Gastroesophageal sphincter (tissue), 4 donors: ENCODE results near the gene OR2AT4. TPM values are rescaled to one million over a fixed set of nuclear protein-coding genes. Genes with fewer than 3 reads are reported as not detected.

Source experiments
- ATAC-seq: fragments of 150-250 bp; one replicate; pipeline ENCODE4 v1.9.1; 2016; ENCODE audit warnings: mild to moderate bottlenecking, moderate library complexity
- H3K27ac ChIP-seq, 4 donors: fragments of 200-600 bp; sonication (generic) in 3 of 4; 1 replicate in 3 of 4; 2 replicates in 1 of 4; pipeline ENCODE4 v1.5.1; 2016 to 2019
- H3K27me3 ChIP-seq: fragments of 200-600 bp; sonication (generic); one replicate; pipeline ENCODE4 v1.5.1; 2019
- H3K36me3 ChIP-seq, 2 donors: fragments of 200-600 bp; sonication (generic); one replicate each; pipeline ENCODE4 v1.5.1; 2019; ENCODE audit warnings: control low read depth in 1 of 2
- H3K4me1 ChIP-seq, 3 donors: fragments of 200-600 bp; sonication (generic); 1 replicate in 2 of 3; 2 replicates in 1 of 3; pipeline ENCODE4 v1.5.1; 2016 to 2019; ENCODE audit warnings: control low read depth in 2 of 3
- H3K4me3 ChIP-seq, 2 donors: fragments of 200-600 bp; sonication (generic); one replicate each; pipeline ENCODE4 v1.5.1; 2019; ENCODE audit warnings: mild to moderate bottlenecking in 1 of 2, moderate library complexity in 1 of 2
- H3K9me3 ChIP-seq, 3 donors: fragments of 200-600 bp; sonication (generic); one replicate each; pipeline ENCODE4 v1.5.1; 2017 to 2019; ENCODE audit warnings: control low read depth in 2 of 3
- EP300 ChIP-seq: sonication (generic); formaldehyde crosslinking; IDR thresholded peaks from one replicate; pipeline ENCODE4 v1.6.1; 2017; ENCODE audit warnings: antibody characterized with exemption, mild to moderate bottlenecking
- POLR2A ChIP-seq, 2 donors: fragments of 450-650 bp; IDR thresholded peaks; one replicate each; pipeline ENCODE4 v1.6.1; 2017; ENCODE audit warnings: antibody characterized with exemption in 2 of 2, mild to moderate bottlenecking in 2 of 2, moderate library complexity in 1 of 2
- POLR2AphosphoS5 ChIP-seq: sonication (generic); formaldehyde crosslinking; IDR thresholded peaks from one replicate; pipeline ENCODE4 v1.6.1; 2017; ENCODE audit warnings: antibody characterized with exemption
- WGBS, 2 donors: methylation state at CpG; one replicate each; pipeline ENCODE4 v1.1.5; 2018; ENCODE audit warnings: low coverage in 1 of 2; 5-methylcytosine and 5-hydroxymethylcytosine counted together
- total RNA-seq, 4 donors: library from RNA; depleted of rRNA; stranded (reverse); fragments of >200 nt; gene quantifications; one replicate each; pipeline ENCODE4 v1.1.0, GENCODE V29; 2016
- TF ChIP-seq, protein P1 (sequence below), 4 experiments: fragments of 200-600 bp in 2 of 4; fragments of 450-650 bp in 2 of 4; sonication (generic) in 1 of 4; IDR thresholded peaks; one replicate each; pipeline ENCODE4 v1.5.1; 2017 to 2019; ENCODE audit warnings: antibody characterized with exemption in 4 of 4, mild to moderate bottlenecking in 2 of 4, moderate library complexity in 2 of 4

Gene OR2AT4
- total RNA-seq, 4 donors from 2014 or later = not detected

GRCh38 chr11:75142714-75143419 is 46.2 kb upstream of the OR2AT4 start:
- H3K4me3 ChIP-seq = no peak overlapping the region
- H3K27ac ChIP-seq = peak overlapping the region in 1 of 4 donors; percentile 42
- no peaks in the 10 kb centered on the region for H3K36me3 ChIP-seq
- peaks cover 0 to 27% (median 5%) of the 10 kb centered on the region in 3 donors for H3K4me1 ChIP-seq
- 40 to 44% methylated on average over 5 to 6 of the region's 10 CpGs for WGBS, 2 donors
- peak; percentile 85 for ATAC-seq
- peaks cover 5% of the 10 kb centered on the region for H3K27me3 ChIP-seq
- H3K9me3 ChIP-seq = no peaks in the 10 kb centered on the region
- TF ChIP-seq EP300 = no peak
- TF ChIP-seq, protein P1, sequence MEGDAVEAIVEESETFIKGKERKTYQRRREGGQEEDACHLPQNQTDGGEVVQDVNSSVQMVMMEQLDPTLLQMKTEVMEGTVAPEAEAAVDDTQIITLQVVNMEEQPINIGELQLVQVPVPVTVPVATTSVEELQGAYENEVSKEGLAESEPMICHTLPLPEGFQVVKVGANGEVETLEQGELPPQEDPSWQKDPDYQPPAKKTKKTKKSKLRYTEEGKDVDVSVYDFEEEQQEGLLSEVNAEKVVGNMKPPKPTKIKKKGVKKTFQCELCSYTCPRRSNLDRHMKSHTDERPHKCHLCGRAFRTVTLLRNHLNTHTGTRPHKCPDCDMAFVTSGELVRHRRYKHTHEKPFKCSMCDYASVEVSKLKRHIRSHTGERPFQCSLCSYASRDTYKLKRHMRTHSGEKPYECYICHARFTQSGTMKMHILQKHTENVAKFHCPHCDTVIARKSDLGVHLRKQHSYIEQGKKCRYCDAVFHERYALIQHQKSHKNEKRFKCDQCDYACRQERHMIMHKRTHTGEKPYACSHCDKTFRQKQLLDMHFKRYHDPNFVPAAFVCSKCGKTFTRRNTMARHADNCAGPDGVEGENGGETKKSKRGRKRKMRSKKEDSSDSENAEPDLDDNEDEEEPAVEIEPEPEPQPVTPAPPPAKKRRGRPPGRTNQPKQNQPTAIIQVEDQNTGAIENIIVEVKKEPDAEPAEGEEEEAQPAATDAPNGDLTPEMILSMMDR (IDR thresholded peaks at IDR 0.05) = peak in 1 of 4 experiments; percentile 7
- TF ChIP-seq POLR2AphosphoS5 = peak; percentile 33

DNA sequence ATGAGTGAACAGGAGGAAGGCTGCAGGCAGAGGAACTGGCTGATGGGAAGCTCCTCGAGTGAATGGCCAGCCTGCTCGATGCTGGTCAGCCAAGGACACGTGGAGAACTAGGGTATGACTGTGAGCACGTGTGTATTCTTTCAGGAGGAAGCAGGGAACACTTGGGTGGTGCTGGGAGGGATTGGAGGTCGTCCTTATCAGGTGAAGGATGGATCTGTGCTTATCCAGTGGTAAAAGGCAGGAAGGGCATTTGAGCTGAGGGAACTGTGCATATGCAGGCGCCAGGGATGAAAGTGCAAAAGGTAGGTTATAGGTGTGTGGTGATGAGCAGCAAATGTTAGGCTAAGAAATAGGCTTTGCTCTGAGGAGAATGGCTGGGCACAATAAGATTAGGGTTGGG is 44.5 kb upstream of the OR2AT4 start:
- WGBS, 2 donors = 36 to 53% methylated on average over 6 of the region's 6 CpGs

DNA sequence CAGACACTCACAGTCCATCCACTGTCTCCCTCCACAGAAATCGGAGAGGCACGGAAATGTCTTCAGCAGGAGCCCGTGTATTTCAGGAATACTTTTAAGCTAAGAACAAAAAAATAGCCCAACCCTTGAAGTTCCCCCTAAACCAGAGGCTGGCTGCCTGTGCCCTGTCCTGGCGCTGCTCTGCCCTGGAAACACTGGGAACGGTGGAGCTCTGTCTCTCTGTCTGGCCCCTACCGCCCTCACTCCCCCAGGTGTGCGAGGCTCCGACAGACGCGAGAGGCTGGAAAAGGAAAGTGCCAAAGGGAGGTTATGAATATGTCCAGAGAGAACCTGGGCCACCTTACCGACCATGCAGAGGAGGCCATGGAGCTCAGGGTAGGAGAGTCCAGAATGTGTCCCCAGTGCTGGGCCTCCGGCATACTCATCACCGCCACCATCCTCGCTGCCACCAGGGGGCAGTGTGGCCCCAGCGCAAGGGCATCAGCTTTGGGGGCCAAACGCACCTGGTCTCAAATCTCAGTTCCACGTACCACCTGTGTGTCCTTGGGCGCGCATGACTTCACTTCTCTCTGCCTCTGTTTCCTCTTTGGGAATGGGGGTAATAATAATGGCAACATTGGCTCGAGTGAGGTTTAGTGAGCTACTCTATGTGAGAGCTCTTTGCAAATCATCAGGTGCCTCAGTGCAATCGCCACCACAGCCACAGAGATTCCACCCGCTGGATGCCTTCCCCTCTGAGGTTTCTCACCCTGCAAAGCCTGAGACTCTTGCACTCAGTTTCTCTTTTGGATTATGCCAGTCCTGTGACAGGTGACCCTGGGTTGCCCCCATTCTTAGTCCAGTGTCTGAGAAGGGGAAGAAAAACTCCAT is 43.8 kb upstream of the OR2AT4 start:
- Histone ChIP-seq H3K27me3 (peaks cover 24% of the 10 kb centered on the region), H3K36me3 (no peaks in the 10 kb centered on the region), H3K9me3 (no peaks in the 10 kb centered on the region), H3K4me3 (no peak overlapping the region), H3K27ac (no peak overlapping the region), H3K4me1 (peaks cover 0 to 22% (median 5%) of the 10 kb centered on the region in 3 donors)
- ATAC-seq = no peak
- TF ChIP-seq EP300 = no peak
- TF ChIP-seq, protein P1 (IDR thresholded peaks at IDR 0.05) = peak; percentile 68 to 94 (median 84)
- WGBS, 2 donors = 6 to 27% methylated on average over 6 to 7 of the region's 22 CpGs

More for the DNA sequence above, 44.5 kb upstream of the OR2AT4 start:
- no peaks in the 10 kb centered on the region for H3K36me3 ChIP-seq
- no peak overlapping the region for H3K27ac ChIP-seq
- H3K4me1 ChIP-seq = peaks cover 0 to 27% (median 5%) of the 10 kb centered on the region in 3 donors
- no peaks in the 10 kb centered on the region for H3K9me3 ChIP-seq
- H3K4me3 ChIP-seq = no peak overlapping the region
- ATAC-seq = no peak
- H3K27me3 ChIP-seq = peaks cover 20% of the 10 kb centered on the region
- TF ChIP-seq POLR2AphosphoS5 (no peak), POLR2A (IDR thresholded peaks at IDR 0.05) (no peak), EP300 (no peak)
- TF ChIP-seq, protein P1 (IDR thresholded peaks at IDR 0.05) = no peak

DNA sequence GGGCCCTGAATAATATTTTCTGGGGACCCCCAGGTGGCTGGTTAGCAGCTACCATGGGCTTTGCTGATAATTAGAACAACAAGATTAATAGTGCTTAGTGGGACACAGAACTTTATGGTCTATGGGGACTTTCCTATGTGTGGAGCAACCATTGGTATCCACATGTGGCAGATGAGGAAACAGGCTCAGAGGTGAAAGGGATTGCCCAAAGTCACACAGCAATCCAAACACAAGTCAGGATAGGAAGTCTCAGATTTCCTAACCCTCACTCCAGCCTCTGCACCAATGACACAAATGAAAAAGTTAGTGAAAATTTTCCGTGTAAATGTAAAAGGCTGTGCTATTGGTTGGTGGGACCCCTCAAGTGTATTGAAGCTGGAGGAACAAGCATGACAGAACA is 39.0 kb upstream of the OR2AT4 start:
- H3K27ac ChIP-seq = no peak overlapping the region
- TF ChIP-seq, protein P1 (IDR thresholded peaks at IDR 0.05) = no peak
- no peak for TF ChIP-seq EP300
- TF ChIP-seq POLR2AphosphoS5 = no peak
- TF ChIP-seq POLR2A (IDR thresholded peaks at IDR 0.05) = no peak
- H3K4me3 ChIP-seq = no peak overlapping the region
- no peak for ATAC-seq
- WGBS, 2 donors = 56 to 100% methylated on average over 1 of the region's 1 CpG
- H3K27me3 ChIP-seq = peaks cover 32% of the 10 kb centered on the region
- no peaks in the 10 kb centered on the region for H3K4me1 ChIP-seq
- no peaks in the 10 kb centered on the region for H3K36me3 ChIP-seq
- H3K9me3 ChIP-seq = no peaks in the 10 kb centered on the region
